WTC11 (cell line): ENCODE results near the gene LILRA1.
"Not testable (repeated sequence)": the region's sequence is repeated elsewhere in the genome, so short reads cannot be mapped to it uniquely, and the experiment has no call there.

Experiments
- GRHL2 ChIP-seq: fragments of 250-450 bp; sonication (Bioruptor Pico); IDR thresholded peaks from 2 replicates; pipeline ENCODE4 v1.8.0; 2022; ENCODE audit warnings: mild to moderate bottlenecking, moderate library complexity; ENCODE audit not compliant: insufficient replicate concordance, severe bottlenecking
- JUN ChIP-seq: sonication (generic); formaldehyde crosslinking; IDR thresholded peaks from 2 replicates; pipeline ENCODE4 v1.8.0; 2023; ENCODE audit warnings: mild to moderate bottlenecking, missing genetic modification reagents
- SMAD3 ChIP-seq: sonication (generic); formaldehyde crosslinking; IDR thresholded peaks from 2 replicates; pipeline ENCODE4 v1.8.0; 2022; ENCODE audit warnings: missing genetic modification reagents, mild to moderate bottlenecking, borderline replicate concordance
- TF ChIP-seq, protein P1 (sequence below): fragments of 200-600 bp; IDR thresholded peaks from 2 replicates; pipeline ENCODE4 v1.8.0; 2022; ENCODE audit warnings: antibody characterized with exemption
- TF ChIP-seq, protein P2 (sequence below): sonication (generic); formaldehyde crosslinking; IDR thresholded peaks from 2 replicates; pipeline ENCODE4 v1.8.0; 2022; ENCODE audit warnings: missing genetic modification reagents
- TF ChIP-seq, protein P3 (sequence below): sonication (generic); formaldehyde crosslinking; conservative IDR thresholded peaks from 2 replicates; pipeline ENCODE4 v1.8.1; 2022; ENCODE audit warnings: mild to moderate bottlenecking, missing genetic modification reagents
- TF ChIP-seq, protein P4 (sequence below): sonication (generic); formaldehyde crosslinking; IDR thresholded peaks from 2 replicates; pipeline ENCODE4 v1.8.0; 2022; ENCODE audit warnings: mild to moderate bottlenecking, missing genetic modification reagents

DNA sequence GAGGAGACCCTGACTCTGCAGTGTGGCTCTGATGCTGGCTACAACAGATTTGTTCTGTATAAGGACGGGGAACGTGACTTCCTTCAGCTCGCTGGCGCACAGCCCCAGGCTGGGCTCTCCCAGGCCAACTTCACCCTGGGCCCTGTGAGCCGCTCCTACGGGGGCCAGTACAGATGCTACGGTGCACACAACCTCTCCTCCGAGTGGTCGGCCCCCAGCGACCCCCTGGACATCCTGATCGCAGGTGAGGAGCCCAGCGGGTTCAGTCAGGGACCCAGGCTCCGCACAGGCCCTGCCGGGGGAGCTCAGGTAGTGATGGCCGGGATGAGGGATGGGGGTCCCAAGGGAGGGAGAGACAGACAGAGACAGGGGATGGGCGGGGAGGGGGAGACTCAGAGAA lies 39.1 kb downstream of the LILRA1 start:
- TF ChIP-seq, protein P1, sequence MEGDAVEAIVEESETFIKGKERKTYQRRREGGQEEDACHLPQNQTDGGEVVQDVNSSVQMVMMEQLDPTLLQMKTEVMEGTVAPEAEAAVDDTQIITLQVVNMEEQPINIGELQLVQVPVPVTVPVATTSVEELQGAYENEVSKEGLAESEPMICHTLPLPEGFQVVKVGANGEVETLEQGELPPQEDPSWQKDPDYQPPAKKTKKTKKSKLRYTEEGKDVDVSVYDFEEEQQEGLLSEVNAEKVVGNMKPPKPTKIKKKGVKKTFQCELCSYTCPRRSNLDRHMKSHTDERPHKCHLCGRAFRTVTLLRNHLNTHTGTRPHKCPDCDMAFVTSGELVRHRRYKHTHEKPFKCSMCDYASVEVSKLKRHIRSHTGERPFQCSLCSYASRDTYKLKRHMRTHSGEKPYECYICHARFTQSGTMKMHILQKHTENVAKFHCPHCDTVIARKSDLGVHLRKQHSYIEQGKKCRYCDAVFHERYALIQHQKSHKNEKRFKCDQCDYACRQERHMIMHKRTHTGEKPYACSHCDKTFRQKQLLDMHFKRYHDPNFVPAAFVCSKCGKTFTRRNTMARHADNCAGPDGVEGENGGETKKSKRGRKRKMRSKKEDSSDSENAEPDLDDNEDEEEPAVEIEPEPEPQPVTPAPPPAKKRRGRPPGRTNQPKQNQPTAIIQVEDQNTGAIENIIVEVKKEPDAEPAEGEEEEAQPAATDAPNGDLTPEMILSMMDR: not testable (repeated sequence)
- TF ChIP-seq, protein P2, sequence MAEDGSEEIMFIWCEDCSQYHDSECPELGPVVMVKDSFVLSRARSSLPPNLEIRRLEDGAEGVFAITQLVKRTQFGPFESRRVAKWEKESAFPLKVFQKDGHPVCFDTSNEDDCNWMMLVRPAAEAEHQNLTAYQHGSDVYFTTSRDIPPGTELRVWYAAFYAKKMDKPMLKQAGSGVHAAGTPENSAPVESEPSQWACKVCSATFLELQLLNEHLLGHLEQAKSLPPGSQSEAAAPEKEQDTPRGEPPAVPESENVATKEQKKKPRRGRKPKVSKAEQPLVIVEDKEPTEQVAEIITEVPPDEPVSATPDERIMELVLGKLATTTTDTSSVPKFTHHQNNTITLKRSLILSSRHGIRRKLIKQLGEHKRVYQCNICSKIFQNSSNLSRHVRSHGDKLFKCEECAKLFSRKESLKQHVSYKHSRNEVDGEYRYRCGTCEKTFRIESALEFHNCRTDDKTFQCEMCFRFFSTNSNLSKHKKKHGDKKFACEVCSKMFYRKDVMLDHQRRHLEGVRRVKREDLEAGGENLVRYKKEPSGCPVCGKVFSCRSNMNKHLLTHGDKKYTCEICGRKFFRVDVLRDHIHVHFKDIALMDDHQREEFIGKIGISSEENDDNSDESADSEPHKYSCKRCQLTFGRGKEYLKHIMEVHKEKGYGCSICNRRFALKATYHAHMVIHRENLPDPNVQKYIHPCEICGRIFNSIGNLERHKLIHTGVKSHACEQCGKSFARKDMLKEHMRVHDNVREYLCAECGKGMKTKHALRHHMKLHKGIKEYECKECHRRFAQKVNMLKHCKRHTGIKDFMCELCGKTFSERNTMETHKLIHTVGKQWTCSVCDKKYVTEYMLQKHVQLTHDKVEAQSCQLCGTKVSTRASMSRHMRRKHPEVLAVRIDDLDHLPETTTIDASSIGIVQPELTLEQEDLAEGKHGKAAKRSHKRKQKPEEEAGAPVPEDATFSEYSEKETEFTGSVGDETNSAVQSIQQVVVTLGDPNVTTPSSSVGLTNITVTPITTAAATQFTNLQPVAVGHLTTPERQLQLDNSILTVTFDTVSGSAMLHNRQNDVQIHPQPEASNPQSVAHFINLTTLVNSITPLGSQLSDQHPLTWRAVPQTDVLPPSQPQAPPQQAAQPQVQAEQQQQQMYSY (CRISPR knock-in tag): not testable (repeated sequence)
- TF ChIP-seq GRHL2 (CRISPR knock-in tag); SMAD3 (CRISPR knock-in tag); JUN: not testable (repeated sequence)
- TF ChIP-seq, protein P3, sequence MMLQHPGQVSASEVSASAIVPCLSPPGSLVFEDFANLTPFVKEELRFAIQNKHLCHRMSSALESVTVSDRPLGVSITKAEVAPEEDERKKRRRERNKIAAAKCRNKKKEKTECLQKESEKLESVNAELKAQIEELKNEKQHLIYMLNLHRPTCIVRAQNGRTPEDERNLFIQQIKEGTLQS (CRISPR knock-in tag): not testable (repeated sequence)
- TF ChIP-seq, protein P4, sequence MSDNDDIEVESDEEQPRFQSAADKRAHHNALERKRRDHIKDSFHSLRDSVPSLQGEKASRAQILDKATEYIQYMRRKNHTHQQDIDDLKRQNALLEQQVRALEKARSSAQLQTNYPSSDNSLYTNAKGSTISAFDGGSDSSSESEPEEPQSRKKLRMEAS (CRISPR knock-in tag): not testable (repeated sequence)
